ENCODE results near the gene SBF2.

DNA sequence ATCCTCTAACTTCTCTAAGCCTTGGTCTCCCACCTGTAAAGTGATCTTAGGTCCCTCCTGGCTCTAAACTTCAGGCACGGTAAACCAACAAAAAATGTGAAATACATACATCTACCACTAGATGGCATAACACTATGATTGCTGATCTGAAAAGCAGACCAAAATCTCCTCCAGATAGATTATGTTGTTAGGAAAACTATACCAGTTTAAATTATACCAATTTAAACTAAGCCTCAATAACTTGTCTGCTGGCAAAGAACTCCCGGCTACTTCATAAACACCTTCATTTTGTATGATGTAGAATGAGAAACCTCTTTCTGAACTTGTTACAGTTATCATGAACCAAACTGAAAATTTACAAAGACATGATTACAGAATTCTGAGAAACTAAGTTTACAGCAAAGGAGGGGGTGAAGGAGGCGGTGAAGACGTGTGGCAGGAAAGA lies 85.9 kb downstream of the SBF2 start:
- TF ChIP-seq MAX (IDR thresholded peaks at IDR 0.05; ENCODE audit: low read depth, low read length): no peak
- TF ChIP-seq, protein P1, sequence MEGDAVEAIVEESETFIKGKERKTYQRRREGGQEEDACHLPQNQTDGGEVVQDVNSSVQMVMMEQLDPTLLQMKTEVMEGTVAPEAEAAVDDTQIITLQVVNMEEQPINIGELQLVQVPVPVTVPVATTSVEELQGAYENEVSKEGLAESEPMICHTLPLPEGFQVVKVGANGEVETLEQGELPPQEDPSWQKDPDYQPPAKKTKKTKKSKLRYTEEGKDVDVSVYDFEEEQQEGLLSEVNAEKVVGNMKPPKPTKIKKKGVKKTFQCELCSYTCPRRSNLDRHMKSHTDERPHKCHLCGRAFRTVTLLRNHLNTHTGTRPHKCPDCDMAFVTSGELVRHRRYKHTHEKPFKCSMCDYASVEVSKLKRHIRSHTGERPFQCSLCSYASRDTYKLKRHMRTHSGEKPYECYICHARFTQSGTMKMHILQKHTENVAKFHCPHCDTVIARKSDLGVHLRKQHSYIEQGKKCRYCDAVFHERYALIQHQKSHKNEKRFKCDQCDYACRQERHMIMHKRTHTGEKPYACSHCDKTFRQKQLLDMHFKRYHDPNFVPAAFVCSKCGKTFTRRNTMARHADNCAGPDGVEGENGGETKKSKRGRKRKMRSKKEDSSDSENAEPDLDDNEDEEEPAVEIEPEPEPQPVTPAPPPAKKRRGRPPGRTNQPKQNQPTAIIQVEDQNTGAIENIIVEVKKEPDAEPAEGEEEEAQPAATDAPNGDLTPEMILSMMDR (IDR thresholded peaks at IDR 0.05; ENCODE audit: low read depth, low read length): peak; percentile 52
- TF ChIP-seq POLR2A (IDR thresholded peaks at IDR 0.05; ENCODE audit: extremely low read depth, insufficient read length): no peak
- TF ChIP-seq MYC (IDR thresholded peaks at IDR 0.05; ENCODE audit: low read depth, low read length): no peak
